GM12875 (cell line): ENCODE results near the gene NOD2.

Experiments
- H3K4me3 ChIP-seq: one replicate; pipeline ENCODE4 v1.5.1; 2011; ENCODE audit warnings: low read depth, low read length, control low read depth
- CTCF ChIP-seq: IDR thresholded peaks from 2 replicates; pipeline ENCODE4 v1.5.1; 2011; ENCODE audit warnings: low read depth, mild to moderate bottlenecking, control low read depth, inconsistent platforms, low read length, moderate library complexity, borderline replicate concordance; ENCODE audit not compliant: insufficient read depth

Gene NOD2

GRCh38 chr16:50774405-50774804, 81.0 kb downstream of the NOD2 start:
- no peak overlapping the region for H3K4me3 ChIP-seq
- no peak for TF ChIP-seq CTCF

- no peak for TF ChIP-seq CTCF
- H3K4me3 ChIP-seq, result no peak overlapping the region
Observed at GRCh38 chr16:50774960-50775359, 81.6 kb downstream of the NOD2 start.

DNA sequence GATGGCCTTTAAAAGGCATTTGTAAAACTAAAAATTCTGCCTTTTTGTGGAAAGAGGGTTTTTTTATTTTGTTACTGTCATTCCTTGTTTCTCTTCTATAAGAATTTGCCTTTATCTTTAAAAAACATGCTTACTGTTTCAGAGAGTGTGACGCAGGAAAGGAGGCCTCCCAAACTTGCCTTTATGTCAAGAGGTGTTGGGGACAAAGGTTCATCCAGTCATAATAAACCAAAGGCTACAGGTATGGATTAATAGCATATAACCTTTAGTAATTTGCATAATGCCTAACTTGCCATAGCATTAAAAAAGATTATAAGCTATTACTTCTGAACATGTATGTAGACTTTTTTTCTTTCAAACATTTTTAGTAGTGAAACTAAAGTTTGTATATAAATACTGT, 82.6 kb downstream of the NOD2 start:
- H3K4me3 ChIP-seq, result no peak overlapping the region
- TF ChIP-seq CTCF, result no peak

DNA sequence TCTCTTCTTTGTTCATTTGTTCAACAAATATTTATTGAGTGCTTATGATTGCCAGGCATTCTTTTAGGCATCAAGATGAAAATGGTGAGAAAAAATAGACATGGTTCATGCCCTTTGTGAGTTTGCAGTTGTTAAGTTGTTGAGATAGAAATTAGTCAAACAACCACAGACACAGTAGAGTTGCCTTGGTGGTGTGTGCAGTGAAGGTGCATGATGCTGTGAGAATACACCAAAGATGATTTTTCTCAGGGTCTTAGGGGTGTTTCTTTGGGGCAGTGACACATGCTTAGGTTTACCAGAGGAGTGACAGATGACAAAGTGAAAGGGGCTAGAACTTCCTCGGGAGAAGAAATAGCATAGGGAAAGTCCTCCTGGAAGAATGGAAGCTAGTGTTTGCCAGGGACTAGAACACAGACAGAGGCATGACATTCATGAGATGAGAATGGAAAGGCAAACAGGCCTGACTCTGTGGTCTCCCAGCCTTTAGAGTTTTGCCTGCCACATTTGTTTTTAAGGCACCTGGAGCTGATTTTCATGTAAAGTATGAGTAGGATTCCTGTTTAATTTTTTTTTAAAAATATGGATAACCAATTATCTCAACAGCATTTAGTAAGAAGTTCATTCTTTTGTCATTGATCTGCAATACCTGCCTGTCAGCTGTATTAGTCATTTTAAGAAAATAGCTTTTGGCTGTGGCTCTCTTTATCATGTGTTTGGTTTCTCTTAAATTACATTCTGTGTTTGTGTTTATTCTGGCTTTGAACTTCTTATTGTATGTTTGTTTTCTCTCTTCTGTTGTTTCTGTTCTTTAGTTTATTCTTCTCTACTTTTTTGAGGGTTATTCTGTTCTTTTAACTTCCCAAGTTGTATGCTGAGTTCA, 85.1 kb downstream of the NOD2 start:
- H3K4me3 ChIP-seq, result no peak overlapping the region
- no peak for TF ChIP-seq CTCF

DNA sequence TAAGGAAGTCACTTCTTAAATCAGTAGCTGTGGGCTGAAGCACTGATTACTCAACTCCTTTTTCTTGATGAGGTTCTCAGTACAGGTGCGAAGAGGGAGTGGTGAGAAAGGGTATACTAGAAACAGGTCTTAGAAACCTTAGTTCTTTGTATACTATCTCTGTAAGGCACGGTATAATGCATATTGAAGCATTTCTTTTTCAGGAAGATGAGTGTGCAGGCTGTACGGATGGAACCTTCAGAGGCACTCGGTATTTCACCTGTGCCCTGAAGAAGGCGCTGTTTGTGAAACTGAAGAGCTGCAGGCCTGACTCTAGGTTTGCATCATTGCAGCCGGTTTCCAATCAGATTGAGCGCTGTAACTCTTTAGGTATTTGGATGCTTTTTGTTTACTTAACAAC, 87.6 kb downstream of the NOD2 start:
- no peak overlapping the region for H3K4me3 ChIP-seq
- TF ChIP-seq CTCF, result peak; percentile 21; the same call in 1 of the 2 replicates

DNA sequence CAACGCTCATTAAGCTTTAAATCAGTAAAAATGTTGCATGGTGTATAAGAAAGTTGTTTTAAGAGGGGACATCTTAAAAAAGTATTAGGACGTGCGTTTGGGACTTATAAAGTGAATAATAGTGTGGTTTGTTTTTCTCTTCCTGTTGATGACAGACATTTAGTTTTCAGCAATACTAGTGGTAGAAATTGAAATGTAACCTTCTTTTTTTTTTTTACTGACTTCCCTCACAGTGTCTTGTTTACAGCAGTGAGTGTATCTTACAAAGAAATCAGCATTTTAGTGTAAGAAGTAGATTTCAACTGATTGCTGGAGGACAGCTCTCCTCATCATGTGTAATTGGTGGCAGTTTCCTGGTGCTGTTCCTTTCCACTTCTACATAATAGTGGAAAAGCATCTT, 88.1 kb downstream of the NOD2 start:
- no peak overlapping the region for H3K4me3 ChIP-seq
- no peak for TF ChIP-seq CTCF
